Stomach (tissue), 4 donors: Measurements from ENCODE around the gene PTCD3.

Experiments
- EP300 ChIP-seq: sonication (generic); formaldehyde crosslinking; IDR thresholded peaks from one replicate; pipeline ENCODE4 v1.6.1; 2017; ENCODE audit warnings: antibody characterized with exemption
- POLR2A ChIP-seq, 4 donors: fragments of 450-650 bp; IDR thresholded peaks; one replicate each; pipeline ENCODE4 v1.6.1; 2016; ENCODE audit warnings: antibody characterized with exemption in 4 of 4, control low read depth in 2 of 4, mild to moderate bottlenecking in 1 of 4, moderate library complexity in 1 of 4
- POLR2AphosphoS5 ChIP-seq, 3 donors: sonication (generic); formaldehyde crosslinking; IDR thresholded peaks; one replicate each; pipeline ENCODE4 v1.6.1; 2016; ENCODE audit warnings: antibody characterized with exemption in 3 of 3
- TF ChIP-seq, protein P1 (sequence below), 7 experiments: fragments of 450-650 bp in 4 of 7; fragments of 200-600 bp in 3 of 7; sonication (generic) in 3 of 7; IDR thresholded peaks; one replicate each; pipeline ENCODE4 v1.5.1; 2016 to 2019; ENCODE audit warnings: antibody characterized with exemption in 7 of 7, control low read depth in 2 of 7, mild to moderate bottlenecking in 1 of 7

DNA sequence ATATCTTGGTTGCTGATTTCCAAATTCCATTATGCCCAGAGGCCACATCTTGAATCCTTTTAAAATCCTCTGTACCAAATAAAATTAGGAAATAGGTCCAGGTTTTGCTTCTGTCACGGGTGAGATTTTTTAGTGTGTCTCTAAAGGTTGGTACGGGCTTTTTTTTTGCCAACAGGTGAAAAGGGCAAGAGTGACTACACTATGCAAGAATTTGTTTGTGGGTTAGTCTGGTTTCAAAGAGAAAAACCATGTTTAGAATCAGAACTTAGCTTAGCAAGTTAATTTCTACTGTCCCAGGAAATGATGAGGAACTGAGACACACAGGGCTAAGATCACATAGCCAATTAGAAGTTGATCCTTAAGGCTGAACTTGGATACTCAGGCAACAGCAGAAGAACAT lies 42.0 kb upstream of the PTCD3 start:
- no peak for TF ChIP-seq POLR2A (IDR thresholded peaks at IDR 0.05)
- TF ChIP-seq, protein P1, sequence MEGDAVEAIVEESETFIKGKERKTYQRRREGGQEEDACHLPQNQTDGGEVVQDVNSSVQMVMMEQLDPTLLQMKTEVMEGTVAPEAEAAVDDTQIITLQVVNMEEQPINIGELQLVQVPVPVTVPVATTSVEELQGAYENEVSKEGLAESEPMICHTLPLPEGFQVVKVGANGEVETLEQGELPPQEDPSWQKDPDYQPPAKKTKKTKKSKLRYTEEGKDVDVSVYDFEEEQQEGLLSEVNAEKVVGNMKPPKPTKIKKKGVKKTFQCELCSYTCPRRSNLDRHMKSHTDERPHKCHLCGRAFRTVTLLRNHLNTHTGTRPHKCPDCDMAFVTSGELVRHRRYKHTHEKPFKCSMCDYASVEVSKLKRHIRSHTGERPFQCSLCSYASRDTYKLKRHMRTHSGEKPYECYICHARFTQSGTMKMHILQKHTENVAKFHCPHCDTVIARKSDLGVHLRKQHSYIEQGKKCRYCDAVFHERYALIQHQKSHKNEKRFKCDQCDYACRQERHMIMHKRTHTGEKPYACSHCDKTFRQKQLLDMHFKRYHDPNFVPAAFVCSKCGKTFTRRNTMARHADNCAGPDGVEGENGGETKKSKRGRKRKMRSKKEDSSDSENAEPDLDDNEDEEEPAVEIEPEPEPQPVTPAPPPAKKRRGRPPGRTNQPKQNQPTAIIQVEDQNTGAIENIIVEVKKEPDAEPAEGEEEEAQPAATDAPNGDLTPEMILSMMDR (IDR thresholded peaks at IDR 0.05), result no peak
- no peak for TF ChIP-seq EP300
- TF ChIP-seq POLR2AphosphoS5 (IDR thresholded peaks at IDR 0.05), result no peak
